Frontal cortex (tissue), 4 donors: Measurements from ENCODE around the gene SYAP1. TPM values are rescaled to one million over a fixed set of nuclear protein-coding genes. Genes with fewer than 3 reads are reported as not detected.
A peak's percentile ranks its signal among the peaks of the same experiment; 100 is the strongest.
"Not testable (repeated sequence)": the region's sequence is repeated elsewhere in the genome, so short reads cannot be mapped to it uniquely, and the experiment has no call there.

Experiments
- DNase-seq, 2 donors: peaks; one replicate each; pipeline ENCODE4 v3.0.0; 2012; ENCODE audit warnings: low spot score in 2 of 2
- FAIRE-seq: peaks from 2 replicates; lab custom pipeline; 2012; peaks lifted over from hg19 to GRCh38; lab: Jason Lieb, UNC
- total RNA-seq: library from RNA; depleted of rRNA; stranded (reverse); fragments of >200 nt; gene quantifications from one replicate; pipeline ENCODE4 v1.2.3, GENCODE V29; 2014
- donor health status: control.
- donor health status: control.
- donor health status: control.

Gene SYAP1, protein sequence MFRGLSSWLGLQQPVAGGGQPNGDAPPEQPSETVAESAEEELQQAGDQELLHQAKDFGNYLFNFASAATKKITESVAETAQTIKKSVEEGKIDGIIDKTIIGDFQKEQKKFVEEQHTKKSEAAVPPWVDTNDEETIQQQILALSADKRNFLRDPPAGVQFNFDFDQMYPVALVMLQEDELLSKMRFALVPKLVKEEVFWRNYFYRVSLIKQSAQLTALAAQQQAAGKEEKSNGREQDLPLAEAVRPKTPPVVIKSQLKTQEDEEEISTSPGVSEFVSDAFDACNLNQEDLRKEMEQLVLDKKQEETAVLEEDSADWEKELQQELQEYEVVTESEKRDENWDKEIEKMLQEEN
- total RNA-seq: 30.2 TPM

- peak; percentile 91 for FAIRE-seq
Measured at GRCh38 chrX:16719334-16720084, at the start of gene SYAP1. TSS of gene SYAP1 (plus strand) at chrX:16719612. CDS start at chrX:16719725, 113 bp downstream.

DNA sequence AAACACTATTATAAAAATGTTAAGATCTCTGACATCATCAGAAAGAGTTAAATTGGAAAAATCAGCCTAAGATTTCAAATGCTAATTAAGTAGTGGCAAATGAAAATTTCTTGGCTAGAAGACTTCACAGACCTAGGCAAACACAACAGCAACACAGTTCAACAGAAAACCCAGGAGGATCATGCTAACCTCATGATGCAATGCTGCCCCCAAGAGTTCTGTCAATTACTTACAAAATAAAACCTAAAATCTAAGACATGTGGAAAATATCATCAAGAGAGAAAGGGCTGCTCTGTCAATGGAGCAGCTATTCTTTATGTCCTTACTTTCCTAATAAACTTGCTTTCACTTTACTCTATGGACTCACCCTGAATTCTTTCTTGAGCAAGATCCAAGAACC lies 48.4 kb upstream of the SYAP1 start:
- FAIRE-seq (peak; percentile 61), DNase-seq (peak; percentile 24 to 49)

More at GRCh38 chrX:16719334-16720084, at the start of gene SYAP1:
- peak; percentile 76 to 83 for DNase-seq

- FAIRE-seq: no peak
- no peak for DNase-seq
Measured at GRCh38 chrX:16678689-16679088, 40.7 kb upstream of the SYAP1 start.

DNA sequence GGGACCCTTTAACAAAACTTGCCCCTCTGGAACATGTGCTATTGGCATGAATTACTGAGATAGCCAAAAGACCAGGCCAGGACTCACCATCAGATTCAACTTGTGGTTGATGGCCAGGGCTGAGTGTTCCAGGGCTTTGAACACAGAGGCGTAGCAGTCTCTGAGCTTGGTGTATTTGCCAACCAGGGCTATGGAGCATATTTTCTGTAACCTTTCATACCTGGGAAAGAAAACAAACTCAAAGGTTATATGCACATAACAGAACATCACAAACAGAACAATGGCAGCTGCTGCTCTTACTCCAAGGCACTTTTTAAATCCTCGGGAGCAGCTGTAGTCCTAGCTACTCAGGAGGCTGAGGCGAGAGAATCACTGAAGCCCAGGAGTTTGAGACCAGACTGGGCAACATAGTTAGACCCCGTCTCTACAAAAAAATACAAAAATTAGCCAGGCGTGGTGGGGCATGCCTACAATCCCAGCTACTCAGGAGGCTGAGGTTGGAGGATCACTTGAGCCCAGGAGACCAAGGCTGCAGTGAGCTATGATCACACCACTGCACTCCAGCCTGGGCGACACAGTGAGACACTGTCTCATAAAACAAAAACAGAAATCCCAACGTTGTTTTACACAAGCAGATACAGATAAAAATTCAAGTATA lies 36.3 kb upstream of the SYAP1 start:
- DNase-seq (no peak), FAIRE-seq (no peak)

GRCh38 chrX:16687514-16687913 lies 31.9 kb upstream of the SYAP1 start:
- FAIRE-seq (no peak), DNase-seq (no peak)

- no peak for FAIRE-seq
Measured at GRCh38 chrX:16695079-16695676, 24.2 kb upstream of the SYAP1 start.

DNA sequence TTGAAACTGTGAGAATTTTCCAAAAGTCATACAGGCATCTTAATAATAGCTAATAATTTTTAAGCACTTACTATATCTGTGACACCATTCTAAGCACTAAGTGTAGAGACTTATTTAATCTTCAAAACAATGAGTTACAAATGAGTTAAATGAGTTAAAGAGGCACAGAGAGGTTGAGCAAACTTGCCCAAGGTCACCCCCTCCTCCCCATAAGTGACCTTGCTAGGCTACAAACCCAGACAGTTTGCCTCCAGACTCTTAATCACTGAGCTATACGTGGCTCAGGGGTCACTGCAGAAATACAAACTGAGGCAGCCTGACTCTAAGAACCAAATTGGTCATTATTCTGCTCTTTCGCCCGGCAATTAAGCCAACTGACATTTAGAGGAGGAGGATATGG lies 22.5 kb upstream of the SYAP1 start:
- DNase-seq: no peak

More at GRCh38 chrX:16695079-16695676, 24.2 kb upstream of the SYAP1 start:
- no peak for DNase-seq

GRCh38 chrX:16699389-16699788 lies 20.0 kb upstream of the SYAP1 start:
- no peak for FAIRE-seq
- DNase-seq: no peak

More for the DNA sequence above, 22.5 kb upstream of the SYAP1 start:
- FAIRE-seq: no peak

DNA sequence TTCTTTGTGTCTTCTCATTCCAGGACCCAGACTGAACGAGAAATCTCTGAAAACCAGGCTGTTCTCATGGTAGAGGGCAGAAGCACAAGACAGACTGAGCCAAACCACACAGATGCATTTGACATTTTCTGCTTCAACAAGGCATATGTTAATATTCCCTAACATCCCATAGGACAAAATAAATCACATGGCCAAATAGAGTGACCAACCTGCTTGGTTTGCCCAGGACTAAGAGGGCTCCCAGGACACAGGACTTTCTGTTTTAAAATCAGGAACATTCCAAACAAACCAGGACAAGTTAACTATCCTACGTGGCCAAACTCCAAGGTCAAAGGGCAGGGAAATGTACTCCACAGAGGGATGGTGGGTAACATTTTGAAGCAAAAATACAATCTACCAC lies 18.7 kb upstream of the SYAP1 start:
- FAIRE-seq: no peak

DNA sequence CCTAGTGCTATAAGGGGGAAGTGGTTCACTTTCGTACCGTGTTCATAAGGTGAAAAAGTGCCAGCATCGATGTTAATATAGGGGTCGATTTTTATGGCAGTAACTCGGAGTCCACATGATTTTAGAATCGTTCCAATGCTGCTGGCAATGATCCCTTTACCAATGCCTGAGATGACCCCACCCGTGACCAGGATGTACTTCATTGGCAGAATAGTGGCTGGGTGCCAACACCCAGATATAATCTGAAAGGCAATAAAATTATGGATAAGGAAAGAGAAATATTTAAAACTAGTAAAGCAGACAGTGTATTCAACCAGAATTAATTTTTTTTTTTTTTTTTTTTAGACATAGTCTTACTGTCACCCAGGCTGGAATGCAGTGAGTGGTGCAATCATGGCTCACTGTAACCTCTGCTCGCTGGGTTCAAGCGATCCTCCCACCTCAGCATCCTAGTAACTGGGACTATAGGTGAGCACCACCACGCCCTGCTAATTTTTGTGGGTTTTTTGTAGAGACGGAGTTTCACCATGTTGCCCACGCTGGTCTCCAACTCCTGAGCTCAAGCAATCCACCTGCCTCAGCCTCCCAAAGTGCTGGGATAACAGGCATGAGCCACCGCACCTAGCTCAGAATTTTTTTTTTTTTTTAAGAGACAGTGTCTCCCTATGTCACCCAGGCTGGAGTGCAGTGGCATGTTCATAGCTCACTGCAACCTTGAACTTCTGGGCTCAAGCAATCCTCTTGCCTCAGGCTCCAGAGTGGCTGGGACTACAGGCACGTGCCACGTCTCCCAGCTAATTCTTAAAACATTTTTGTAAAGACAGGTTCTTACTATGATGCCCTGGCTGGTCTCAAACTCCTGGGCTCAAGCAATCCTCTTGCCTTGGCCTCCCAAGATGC lies 16.5 kb upstream of the SYAP1 start:
- DNase-seq (no peak), FAIRE-seq (no peak)

More for the DNA sequence above, 18.7 kb upstream of the SYAP1 start:
- no peak for DNase-seq

- no peak for DNase-seq
- no peak for FAIRE-seq
Measured at GRCh38 chrX:16705370-16705769, 14.0 kb upstream of the SYAP1 start.

- DNase-seq (no peak), FAIRE-seq (no peak)
Measured at GRCh38 chrX:16708016-16708415, 11.4 kb upstream of the SYAP1 start.

DNA sequence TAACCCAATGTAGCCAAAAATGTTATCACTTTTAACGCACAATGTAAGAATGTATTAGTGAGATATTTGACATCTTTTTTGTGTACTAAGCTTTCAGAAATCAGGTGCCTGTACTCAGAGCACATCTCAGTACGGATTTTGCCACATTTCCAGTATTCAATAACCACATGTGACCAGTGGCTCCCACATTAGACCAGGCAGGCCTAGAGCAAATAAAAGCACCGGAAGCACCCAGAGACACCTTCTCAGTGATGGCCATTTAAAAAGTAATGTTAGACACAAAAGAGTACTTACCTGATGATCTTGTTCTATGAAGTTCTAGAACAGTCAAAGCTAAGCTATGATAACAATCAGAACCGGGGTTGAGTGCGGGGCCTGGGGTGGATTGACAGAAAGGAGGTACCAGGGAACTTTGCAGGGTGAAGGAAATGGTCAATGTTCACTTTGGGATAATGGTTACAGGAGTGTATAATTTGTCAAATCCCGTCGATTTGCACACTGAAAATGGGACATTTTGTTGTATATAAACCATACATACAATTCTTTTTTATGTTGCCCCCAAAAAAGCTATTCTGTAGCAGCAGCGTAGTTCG lies 8.1 kb upstream of the SYAP1 start:
- no peak for DNase-seq
- FAIRE-seq: no peak

GRCh38 chrX:16711893-16712547 lies 7.4 kb upstream of the SYAP1 start:
- FAIRE-seq: no peak
- DNase-seq: peak; percentile 25 to 45

DNA sequence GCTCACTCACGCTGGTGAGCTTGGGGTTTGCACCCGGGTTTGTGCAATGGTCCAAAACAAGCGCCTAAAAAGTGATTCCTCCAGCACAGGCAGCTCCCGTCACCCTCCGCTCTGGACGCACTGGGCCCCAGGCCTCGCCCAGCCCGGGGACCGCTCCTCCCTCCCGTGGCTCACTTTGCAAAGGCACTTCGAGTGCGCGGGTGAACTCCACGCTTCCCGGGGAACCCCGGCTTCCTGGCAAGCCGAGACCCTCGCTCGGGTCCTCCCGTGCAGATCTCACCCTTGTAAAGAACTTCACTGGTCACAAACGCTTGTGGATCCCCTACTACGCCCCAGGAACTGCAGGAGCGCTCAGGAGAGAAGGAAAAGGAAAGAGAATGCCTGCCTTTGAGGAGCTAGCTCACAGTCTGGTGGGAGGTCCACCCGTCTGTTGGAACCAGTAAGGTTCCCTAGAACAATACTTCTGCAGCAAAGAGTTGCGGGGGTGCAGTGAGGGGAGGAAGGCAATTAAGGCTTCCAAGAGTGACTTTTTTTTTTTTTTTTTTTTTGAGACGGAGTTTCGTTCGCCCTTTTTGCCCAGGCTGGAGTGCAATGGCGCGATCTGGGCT lies 6.8 kb upstream of the SYAP1 start, which contains the start of gene CTPS2:
Gene CTPS2 (minus strand): TSS at position 122 of the 608 bp plus-strand sequence. CDS start 9,767 bp downstream, outside the sequence.
- FAIRE-seq (no peak), DNase-seq (peak; percentile 35 to 56)

DNA sequence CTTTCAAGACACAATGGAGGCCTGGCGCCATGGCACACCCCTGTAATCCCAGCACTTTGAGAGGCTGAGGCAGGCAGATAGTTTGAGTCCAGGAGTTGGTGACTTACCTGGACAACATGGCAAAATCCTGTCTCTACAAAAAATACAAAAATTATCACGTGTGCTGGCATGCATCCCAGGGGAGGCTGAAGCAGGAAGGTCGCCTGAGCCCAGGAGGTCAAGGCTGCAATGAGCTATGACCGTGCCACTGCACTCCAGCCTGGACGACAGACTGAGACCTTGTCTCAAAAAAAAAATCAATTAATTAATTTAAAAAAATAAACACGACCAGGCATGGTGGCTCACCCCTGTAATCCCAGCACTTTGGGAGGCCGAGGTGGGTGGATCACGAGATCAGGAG lies 4.9 kb upstream of the SYAP1 start:
- DNase-seq: no peak
- no peak for FAIRE-seq

- not testable (repeated sequence) for FAIRE-seq, DNase-seq
Measured at GRCh38 chrX:16715638-16716037, 3.8 kb upstream of the SYAP1 start.

DNA sequence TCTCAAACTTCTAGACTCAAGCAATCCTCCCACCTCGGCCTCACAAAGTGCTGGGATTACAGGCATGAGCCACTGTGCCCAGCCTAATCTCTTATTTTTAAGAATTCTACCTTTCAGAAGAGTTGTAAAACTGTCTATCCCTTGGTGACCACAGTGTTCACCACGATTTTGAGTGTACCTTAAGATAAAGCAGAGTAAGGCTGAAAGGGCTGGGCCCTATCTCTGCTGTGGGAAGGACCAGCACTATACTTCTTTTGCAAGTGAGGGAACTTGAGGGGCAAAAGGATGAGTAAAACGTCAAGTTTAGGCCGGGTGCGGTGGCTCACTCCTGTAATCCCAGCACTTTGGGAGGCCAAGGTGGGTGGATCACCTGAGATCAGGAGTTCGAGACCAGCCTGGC lies 3.0 kb upstream of the SYAP1 start:
- DNase-seq, FAIRE-seq: not testable (repeated sequence)
